Stimulated activated CD8-positive, alpha-beta memory T cell treated with anti-CD3 and anti-CD28 coated beads, Interleukin-15, amount 100 ng/mL, for 1 hour (primary cell): Measurements from ENCODE around the gene SIRPG.
"Not testable (repeated sequence)": the region's sequence is repeated elsewhere in the genome, so short reads cannot be mapped to it uniquely, and the experiment has no call there.

Source experiments
- DNase-seq: peaks from one replicate; pipeline ENCODE4 v3.0.0-alpha.2; 2020; ENCODE audit warnings: low read depth

The SIRPG gene

DNA sequence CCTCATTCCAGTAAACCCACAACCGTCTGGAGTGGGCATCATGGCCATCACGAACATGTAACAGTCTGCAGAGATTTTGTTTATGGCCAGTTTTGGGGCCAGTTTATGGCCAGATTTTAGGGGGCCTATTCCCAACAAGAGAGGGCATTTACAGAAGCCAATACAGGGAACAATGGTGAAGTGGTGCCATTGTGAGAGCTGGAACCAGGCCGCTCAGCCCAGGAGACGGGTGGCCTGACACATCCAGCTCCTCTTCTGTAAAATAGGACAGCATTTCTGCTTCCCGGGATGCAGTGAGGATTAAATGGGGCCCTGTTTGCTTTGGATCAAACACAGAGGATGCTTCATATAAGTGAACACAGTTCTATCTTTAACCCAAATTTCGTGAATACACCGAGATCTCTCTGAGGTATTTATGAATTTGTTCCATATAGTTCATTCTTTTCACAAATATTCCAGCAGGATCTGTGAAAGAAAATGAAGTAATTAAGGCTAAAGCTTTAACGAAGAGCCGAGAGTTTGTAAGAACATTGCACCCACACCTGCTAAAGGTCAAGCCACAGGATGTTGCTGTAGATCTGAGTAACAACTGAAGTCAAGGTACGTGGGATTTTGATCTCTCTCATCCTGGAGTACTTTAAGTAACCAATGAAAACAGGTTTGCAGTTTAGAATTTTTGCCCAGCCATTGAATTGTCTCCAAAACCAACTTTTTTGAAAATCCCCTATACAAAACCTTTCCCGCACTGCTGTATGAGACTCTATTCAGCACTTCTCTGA, 14.5 kb upstream of the SIRPG start:
- no peak for DNase-seq

DNA sequence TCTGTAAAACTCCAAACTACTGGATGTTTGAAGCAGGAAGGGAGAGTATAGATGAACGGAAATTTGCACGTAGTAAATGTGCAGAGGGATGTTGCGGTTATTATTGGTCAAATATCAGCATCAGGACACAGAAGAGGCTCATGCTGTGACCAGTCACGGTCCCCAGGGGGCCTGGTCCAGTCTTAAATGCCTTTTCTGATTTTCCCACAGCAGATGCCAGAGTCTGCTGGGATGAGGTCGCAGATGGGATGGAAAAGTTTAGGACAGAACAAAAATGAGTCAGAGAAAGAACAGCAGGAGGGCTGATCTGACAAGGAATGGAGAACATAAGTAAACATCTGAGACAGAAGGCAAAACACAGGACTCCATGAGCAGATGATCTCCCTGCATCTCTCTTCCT, 11.7 kb upstream of the SIRPG start:
- no peak for DNase-seq

DNA sequence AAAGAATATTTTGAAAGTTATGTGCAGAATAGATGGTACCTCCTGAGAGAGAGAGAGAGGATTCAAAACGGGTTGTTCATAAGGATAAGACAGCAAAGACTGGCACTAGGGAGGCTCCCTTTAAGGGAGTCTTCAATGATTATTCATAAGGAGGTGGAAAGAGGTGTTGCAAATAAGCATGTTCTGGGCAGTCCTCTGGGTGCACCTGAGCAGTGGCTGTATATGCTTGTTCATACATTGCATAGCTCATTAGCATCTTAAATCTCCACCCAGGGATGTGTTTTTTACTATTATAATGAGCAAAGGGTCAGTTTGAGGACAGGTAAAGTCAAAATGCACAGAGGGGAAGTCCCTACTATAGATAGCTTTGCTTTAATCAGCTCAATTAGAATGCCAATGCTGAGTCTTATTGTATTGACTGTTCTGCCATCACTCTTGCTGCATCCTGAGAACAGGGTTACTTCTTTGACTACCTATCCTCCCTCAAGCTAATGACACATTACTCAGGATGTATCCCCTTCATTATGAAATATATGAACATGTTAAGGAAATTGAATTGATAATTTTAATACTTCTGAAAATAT, 10.0 kb upstream of the SIRPG start:
- no peak for DNase-seq

DNA sequence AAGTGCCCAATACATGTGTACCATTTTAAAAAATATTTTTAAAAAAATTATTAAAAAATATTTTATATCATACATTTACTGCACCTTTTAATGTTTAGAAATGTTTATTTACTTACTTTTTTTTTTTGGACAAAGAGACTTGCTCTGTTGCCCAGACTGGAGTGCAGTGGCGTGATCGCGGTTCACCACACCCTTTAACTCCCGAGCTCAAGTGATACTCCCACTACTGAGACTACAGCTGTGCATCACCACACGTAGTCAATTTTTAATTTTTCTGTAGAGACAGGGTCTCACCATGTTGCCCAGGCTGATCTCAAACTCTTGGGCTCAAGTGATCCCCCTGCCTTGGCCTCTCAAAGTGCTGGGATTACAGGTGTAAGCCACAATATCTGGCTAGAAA, 9.2 kb upstream of the SIRPG start:
- DNase-seq = no peak

DNA sequence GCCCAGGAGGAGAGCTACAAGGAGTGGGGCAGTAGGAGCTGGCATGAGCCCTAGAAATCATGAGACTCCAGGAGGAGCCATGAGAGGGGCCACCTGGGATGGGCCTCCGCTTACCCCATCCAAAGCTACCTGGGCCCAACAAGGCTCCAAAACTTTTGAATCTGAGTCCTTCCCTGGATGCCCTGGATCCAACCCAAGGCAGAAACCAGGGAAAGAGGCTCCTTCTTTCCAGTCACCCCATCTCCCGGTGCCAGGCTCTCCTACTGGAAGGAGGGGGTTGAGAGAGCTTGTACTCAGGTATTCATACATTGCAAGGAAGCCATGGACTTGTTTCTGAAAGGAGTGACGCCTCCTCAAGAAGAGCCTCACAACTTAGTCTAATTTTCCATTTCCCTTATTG, 7.8 kb upstream of the SIRPG start:
- DNase-seq = no peak

DNA sequence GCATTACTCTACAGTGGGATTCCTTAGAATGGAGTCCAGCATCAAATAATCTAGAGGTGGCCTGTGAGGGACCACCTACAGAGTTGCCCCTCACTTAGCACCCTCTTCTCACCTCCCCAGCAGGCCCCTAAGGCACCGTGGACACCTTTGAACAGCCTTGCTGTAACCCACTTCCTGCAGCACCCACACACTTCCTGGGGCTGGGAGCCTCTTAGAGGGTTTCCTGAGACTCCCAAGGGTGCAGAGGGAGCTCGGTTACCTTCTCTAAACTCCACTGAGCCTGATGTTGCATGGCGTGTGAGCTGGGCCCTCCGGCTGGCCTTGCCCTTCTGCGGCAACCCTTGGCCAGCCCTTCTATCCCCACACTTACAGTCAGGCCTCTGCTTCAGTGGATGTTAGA, 7.3 kb upstream of the SIRPG start:
- peak; percentile 18 for DNase-seq

DNA sequence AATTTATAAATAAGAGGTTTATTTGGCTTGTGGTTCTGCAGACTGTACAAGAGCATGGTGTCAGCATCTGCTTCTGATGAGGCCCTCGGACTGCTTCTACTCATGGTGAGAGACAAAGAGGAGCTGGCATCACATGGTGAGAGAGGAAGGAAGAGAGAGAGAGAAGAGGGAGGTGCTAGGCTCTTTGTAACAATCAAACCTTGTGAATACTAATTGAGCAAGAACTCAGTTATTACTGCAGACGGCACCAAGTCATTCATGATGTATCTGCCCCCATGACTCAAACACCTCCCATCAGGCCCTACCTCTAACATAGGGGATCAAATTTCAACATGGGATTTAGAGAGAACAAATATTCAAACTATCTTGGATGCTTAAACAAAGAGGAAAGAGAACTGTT, 6.3 kb upstream of the SIRPG start:
- DNase-seq = no peak

DNA sequence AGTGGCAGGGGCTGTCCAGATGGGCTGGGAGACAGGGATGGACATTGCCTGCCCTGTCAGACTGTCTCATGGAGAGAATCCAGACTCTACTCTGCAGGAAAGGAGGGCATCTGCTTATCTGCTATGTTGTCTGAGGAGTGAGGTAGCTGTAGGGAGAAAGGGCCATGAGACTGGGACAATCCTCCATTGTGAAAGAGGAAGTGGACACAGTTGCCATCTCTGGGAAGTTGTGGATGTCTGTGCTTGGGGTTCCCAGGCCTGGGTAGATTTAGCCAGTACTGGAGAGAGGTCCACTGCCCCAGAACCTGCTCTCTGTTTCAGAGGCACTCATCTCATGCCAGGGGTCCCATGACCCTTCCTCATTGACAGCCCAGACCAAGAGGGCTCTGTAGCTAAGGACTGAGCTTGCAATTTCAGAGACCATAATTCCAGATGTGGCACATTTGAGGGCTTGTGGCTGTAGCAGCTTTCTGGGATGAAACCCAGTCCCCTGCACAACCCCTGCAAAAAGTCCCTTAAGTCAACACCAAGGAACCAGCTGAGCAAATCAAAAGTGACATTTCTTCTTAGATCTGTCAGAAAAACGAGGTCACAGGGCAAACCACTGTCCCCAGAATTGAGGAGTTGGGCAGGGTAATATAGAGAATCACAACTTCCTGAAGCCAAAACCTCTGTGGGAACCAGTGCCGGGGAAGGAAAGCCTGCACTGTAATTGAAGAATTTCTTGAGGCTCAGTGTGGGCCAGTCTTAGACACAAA, 4.1 kb upstream of the SIRPG start:
- no peak for DNase-seq

DNA sequence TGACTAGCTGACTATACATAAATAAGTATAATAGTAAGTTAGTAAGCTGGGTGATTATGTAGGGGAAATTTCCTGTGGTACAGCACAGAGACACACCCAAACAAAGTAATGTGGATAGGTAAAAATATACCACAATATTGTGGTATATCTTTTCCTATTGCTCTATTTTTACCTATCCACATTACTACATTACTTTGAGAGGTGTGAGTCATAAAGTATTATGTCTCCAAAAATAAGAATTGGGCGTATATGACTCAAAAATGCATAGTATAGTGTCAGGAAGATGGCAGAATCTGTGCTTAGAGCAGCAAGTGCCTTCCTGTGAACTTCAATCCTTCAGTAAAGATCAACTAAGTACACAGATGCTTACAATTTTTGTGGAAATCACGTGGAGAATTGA, 2.7 kb upstream of the SIRPG start:
- DNase-seq = no peak

DNA sequence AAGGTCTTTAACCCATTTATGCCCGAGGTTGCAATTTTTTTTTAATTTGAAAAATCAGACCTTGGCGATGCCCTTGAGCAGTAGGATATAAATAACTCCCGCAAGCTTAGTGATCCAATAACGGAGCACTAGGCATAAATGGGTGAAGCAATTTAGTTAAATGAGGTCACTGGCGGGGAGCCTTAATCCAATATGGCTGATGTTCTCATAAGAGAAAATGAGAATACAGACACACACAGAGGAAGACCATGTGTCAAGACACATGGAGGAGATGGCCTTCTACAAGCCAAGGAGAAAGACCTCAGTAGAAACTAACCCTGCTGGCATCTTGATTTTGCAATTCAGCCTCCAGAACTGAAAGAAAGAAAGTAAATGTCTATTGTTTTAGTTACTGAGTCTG, 735 bp downstream of the SIRPG start:
- no peak for DNase-seq

DNA sequence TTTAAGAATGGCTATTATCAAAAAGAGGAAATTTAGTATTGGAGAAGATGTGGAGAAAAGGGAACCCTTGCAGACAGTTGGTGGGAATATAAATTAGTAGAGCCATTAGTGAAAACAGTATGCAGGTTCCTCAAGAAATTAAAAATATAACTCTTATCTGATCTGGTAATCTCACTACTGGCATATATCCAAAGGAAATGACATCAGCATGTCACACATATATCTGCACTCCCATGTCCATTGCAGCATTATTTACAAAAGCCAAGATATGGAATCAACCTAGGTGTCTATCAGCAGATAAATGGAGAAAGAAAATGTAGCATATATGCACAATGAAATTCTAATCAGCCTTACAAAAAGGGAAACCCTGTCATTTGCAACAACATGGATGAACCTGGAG, 2.6 kb downstream of the SIRPG start:
- no peak for DNase-seq

DNA sequence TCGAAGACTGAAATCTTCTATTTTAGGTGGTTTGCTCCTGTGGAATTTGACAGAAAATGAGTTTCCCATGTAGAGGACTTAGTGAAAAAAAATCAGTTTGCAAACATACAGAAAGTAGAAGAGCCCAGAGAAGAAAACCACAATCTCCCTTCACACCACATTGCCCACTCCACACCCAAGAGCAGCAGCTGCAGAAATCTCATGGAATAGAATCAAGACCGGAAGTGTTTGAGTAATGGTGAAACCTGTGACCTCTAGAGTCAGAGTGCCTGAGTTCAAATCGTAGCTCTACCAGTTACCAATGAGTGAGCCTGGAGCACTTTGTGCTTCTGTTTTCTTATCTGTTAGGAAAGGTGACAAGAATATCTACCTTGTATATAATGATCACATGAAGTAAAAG, 4.6 kb downstream of the SIRPG start:
- DNase-seq = no peak

DNA sequence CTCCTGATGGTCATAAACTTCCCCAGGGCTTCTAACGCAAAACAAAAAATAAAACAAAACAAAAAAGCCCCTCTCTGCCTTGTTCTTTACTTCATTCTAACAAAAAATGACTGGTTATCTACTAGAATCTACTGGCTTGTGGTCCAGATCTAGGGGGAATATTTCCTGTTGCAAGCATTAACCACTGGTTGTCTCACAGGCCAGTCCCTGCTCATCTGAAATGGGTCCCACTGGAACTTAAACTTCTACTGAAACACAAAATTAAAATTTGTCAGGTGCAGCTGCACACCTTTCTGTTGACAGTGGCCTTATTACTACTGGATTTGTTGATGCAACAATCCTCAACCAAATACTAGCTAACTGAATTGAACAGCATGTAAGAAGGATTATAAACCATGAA, 5.5 kb downstream of the SIRPG start:
- no peak for DNase-seq

DNA sequence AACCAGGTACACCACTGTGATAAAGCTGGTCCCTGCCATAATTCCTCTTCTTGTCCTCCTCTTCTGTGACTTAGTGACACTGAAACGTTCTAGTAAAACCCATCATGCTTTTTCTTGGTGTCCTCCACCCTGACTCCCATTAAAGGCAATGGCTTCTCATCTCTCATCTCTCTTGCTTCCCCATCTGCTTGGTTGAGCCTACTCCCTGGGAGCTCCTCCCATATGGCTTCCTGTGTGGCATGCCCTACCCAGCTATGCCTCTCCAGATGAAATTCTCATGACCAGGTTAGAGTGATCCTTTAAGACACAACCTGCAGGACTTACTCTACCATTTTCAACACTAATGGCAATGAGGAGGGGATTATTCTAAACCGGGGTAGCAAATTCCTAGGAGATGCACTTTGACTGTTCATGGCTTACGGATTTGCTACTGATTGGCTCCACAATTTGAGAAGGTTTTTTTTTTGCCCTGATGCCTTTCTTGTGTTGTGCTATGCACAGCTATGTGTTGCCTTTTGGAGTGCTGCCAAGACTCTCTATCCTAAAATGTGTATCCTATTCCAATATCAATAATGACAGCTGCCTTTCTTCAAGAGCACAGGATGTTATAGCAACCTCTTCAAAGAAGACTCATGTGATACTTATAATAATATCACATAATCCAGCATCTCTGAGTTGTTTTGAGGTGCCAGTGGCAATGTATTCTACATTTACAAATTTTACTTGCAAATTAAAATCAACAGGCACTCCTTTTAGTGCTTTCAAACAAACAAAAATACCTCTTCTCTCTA, 6.1 kb downstream of the SIRPG start:
- DNase-seq = no peak

DNA sequence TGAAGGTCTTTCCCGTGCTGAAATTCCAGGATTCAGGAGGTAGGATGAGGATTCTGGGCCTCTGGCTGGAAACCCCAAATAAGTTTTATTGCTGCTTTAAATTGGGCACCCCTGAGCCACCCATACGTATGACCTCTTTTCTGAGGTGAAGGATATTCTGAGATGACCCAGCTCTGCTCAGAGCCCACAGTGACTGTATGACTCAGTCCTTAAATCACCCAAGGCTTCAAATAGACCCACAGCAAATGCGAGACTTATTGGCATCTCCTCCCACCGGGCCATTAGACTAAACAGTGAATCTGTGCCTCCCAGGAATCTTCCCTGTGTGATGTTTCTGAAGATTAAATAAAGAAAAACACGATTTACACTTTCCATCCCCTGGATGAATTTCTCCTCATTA, 9.5 kb downstream of the SIRPG start:
- DNase-seq = no peak

DNA sequence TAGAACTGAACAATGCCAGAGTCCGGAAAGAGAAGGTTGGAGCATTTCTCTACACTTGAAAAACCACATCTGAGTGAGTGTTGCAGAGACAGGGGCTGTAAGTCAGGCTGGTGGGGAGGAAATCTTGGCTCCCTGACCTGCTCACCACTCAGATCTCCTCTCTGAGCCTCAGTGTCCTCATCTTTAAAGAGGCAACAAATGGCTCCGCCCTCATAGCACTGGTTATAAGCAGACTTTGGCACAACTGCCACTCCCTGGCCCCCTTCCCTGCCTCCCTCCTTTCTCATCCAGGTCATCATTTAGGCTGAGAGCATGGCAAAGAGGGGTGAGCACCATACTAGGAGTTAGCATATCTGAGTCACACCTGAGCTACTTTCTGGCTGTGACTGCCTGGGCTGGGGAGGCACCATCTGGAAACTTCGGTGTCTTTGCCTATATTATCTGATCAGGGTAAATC, 10.6 kb downstream of the SIRPG start:
- DNase-seq = no peak

DNA sequence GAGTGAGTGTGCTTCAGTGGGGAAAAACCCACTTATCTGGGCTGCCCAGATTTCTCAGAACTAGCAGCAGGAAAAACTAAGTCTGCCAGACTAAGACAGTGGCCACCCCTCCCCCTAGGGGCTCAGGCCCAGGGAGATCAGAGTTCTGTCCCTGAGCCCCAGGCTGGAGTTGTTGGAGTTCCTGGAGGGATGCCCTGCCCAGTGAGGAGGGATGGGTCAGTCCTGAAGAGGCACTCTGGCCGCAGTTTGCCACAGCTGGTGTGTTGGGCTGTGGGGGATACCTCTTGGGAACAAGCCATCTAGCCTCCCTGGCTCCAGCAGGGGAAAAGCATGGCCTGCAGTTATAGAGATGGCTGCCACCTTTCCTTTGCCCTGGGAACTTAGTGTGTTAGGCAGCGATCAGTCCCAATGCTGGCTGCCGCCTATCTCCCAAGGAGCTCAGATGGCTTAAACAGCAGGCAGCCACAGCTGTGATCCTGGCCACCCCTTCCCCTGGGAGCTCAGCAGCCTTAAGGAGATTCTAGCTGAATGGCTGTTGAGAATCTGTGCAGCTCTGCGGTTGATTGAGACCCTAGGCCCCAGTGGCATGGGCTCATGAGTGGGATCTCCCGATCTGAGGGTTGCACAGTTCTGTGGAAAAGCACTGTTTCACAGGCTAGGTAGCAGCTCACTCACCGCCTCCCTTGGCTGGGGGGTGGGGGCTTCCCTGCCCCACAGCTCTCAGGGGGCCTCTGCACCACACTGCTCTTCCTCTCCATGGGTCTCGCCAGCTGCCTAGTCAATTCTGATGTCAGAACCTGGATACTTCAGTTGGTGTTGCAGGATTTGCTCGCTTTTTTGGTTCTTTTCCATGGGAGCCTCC, 13.2 kb downstream of the SIRPG start:
- DNase-seq = no peak

DNA sequence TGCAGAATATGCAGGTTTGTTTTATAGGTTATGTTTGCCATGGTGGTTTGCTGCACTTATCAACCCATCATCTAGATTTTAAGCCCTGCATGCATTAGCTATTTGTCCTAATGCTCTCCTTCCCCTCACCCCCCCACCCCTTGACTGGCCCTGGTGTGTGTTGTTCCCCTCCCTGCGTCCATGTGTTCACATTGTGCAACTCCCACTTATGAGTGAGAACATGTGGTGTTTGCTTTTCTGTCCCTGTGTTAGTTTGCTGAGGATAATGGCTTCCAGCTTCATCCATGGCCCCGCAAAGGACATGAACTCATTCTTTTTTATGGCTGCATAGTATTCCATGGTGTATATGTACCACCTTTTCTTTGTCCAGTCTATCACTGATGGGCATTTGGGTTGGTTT, 18.9 kb downstream of the SIRPG start:
- not testable (repeated sequence) for DNase-seq

DNA sequence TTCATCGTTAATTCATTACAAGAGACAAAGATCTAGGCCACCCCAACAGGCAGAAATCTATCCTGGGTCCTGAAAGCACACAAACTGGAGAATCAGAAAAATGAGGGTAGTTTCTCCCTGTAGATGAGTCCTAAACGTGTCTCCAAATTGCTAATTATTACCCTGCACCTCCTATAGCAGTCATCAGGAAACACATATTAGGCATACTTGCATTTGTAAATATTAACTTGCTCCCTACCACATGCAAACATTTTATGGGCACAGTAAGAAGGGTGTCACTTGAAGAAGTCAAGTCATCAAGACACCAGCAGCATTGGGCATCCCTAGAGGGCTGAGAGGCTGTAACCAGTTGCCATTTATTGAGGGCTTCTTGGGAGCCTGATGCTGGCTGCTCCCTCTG, 19.8 kb downstream of the SIRPG start:
- DNase-seq = no peak

DNA sequence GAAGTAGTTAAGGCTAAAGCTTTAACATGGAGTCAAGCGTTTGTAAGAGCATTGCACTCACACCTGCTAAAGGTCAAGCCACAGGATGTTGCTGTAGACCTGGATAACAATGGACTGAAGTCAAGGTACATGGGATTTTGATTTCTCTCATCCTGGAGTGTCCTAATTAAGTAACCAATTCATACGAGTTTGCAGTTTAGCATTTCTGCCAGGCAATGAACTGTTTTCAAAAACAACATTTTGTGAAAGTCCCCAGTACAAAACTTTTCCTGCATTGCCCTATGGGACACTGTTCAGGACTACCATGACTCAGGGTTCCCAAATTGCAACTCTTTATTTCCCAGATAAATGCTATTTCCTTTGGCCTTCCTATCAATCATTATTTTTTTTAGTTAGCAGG, 20.4 kb downstream of the SIRPG start:
- DNase-seq = no peak

DNA sequence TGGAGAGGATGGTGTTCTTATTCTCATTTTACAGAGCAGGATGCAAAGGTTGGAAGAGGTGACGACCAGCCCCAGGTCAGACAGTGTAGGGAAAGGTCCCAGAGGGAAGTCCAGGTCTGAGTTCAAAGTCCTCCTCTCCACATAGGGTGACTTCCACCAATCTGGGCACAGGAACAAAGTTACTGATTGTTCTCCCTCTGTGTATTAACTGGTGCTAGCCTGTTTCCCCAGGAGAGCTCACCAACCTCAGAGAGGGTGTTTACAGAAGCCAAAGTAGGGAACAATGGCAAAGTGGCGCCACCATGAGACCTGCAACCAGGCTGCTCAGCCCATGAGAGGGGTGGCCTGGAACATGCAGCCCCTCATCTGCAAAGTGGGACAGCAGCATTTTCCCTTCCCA, 21.0 kb downstream of the SIRPG start:
- no peak for DNase-seq
